Panc1 (cell line): Measurements from ENCODE around the gene KCNC4. TPM values are rescaled to one million over a fixed set of nuclear protein-coding genes. Genes with fewer than 3 reads are reported as not detected.

Experiments used
- ATAC-seq: fragments of 200-7000 bp; cut with Tn5 transposase; 2 replicates; pipeline ENCODE4 v1.9.1; 2020; ENCODE audit warnings: mild to moderate bottlenecking, moderate library complexity
- BruUV-seq: library from RNA; stranded (reverse); fragments of 400-500 nt; replicated peaks from 2 replicates; lab custom pipeline; 2021; lab: Mats Ljungman, UMichigan
- CTCF ChIA-PET: fragments of 300-600 bp; sonication (Branson Sonifier 250); formaldehyde crosslinking; loops from one replicate; lab custom pipeline; 2022; ENCODE audit warnings: antibody characterized with exemption; lab: Charles Lee
- POLR2A ChIA-PET: fragments of 300-600 bp; sonication (Branson Sonifier 250); formaldehyde crosslinking; loops from one replicate; lab custom pipeline; 2022; ENCODE audit warnings: antibody characterized with exemption; lab: Charles Lee
- DNase-seq: peaks from one replicate; pipeline ENCODE4 v3.0.0-alpha.2; 2010; ENCODE audit warnings: low read depth, low spot score
- H3K27ac ChIP-seq: 2 replicates; pipeline ENCODE4 v1.5.1; 2011; ENCODE audit warnings: mild to moderate bottlenecking, low read length, inconsistent platforms
- H3K27me3 ChIP-seq: fragments of 200-500 bp; sonication (Bioruptor generic); 2 replicates; pipeline ENCODE4 v1.6.0; 2014; ENCODE audit warnings: low read length, inconsistent platforms; ENCODE audit not compliant: control insufficient read depth, insufficient read depth
- H3K36me3 ChIP-seq: fragments of 200-500 bp; sonication (Bioruptor generic); 2 replicates; pipeline ENCODE4 v1.5.1; 2014; ENCODE audit warnings: inconsistent platforms, mild to moderate bottlenecking, low read length, moderate library complexity; ENCODE audit not compliant: control insufficient read depth, insufficient read depth
- H3K4me1 ChIP-seq: 2 replicates; pipeline ENCODE4 v1.5.1; 2011; ENCODE audit warnings: inconsistent platforms, mild to moderate bottlenecking, low read length, moderate library complexity; ENCODE audit not compliant: control insufficient read depth, insufficient read depth
- H3K4me3 ChIP-seq, 2 experiments: 2 replicates each; pipeline ENCODE4 v1.5.1; 2011 to 2012; ENCODE audit warnings: low read depth in 2 of 2, low read length in 2 of 2, mild to moderate bottlenecking in 2 of 2, inconsistent platforms in 1 of 2, moderate library complexity in 1 of 2
- H3K9me3 ChIP-seq: fragments of 200-500 bp; sonication (Bioruptor generic); 2 replicates; pipeline ENCODE4 v1.5.1; 2014; ENCODE audit warnings: low read depth, mild to moderate bottlenecking, inconsistent platforms, low read length, moderate library complexity; ENCODE audit not compliant: control insufficient read depth, insufficient read depth
- POLR2AphosphoS5 ChIP-seq: IDR thresholded peaks from 2 replicates; pipeline ENCODE4 v1.6.1; 2012; ENCODE audit warnings: mild to moderate bottlenecking, low read depth, low read length, moderate library complexity
- REST ChIP-seq, 2 experiments: IDR thresholded peaks; 2 replicates each; pipeline ENCODE4 v1.6.1; 2011 to 2012; ENCODE audit warnings: low read depth in 2 of 2, control low read depth in 1 of 2, low read length in 1 of 2, mild to moderate bottlenecking in 1 of 2, moderate library complexity in 1 of 2; ENCODE audit not compliant: insufficient read depth in 1 of 2
- SIN3A ChIP-seq: IDR thresholded peaks from 2 replicates; pipeline ENCODE4 v1.6.1; 2012; ENCODE audit warnings: low read depth, mild to moderate bottlenecking, low read length, moderate library complexity, borderline replicate concordance; ENCODE audit not compliant: insufficient read depth
- TCF7L2 ChIP-seq: IDR thresholded peaks from 2 replicates; pipeline ENCODE4 v1.6.1; 2011; ENCODE audit warnings: mild to moderate bottlenecking, low read depth, low read length, inconsistent platforms
- in situ Hi-C: cut with HindIII; loops from 2 replicates; pipeline ENCODE4 v1.10.0; 2016; ENCODE audit warnings: low sequenced_read_pairs, low pct_unique_long_range_greater_than_20kb
- intact Hi-C: fragments of 100-400 bp; cut with micrococcal nuclease; formaldehyde crosslinking; loops from one replicate; pipeline ENCODE4 v1.10.0; 2022; ENCODE audit not compliant: unreplicated experiment
- total RNA-seq: library from RNA; stranded (reverse); gene quantifications from one replicate; pipeline ENCODE4 v1.2.1, GENCODE V29; 2021; ENCODE audit not compliant: unreplicated experiment
- TF ChIP-seq, protein P1 (sequence below): fragments of 450-650 bp; IDR thresholded peaks from 2 replicates; pipeline ENCODE4 v1.5.1; 2017; ENCODE audit warnings: mild to moderate bottlenecking

The KCNC4 gene
- total RNA-seq, 1 experiment from 2014 or later, result 15.4 TPM

DNA sequence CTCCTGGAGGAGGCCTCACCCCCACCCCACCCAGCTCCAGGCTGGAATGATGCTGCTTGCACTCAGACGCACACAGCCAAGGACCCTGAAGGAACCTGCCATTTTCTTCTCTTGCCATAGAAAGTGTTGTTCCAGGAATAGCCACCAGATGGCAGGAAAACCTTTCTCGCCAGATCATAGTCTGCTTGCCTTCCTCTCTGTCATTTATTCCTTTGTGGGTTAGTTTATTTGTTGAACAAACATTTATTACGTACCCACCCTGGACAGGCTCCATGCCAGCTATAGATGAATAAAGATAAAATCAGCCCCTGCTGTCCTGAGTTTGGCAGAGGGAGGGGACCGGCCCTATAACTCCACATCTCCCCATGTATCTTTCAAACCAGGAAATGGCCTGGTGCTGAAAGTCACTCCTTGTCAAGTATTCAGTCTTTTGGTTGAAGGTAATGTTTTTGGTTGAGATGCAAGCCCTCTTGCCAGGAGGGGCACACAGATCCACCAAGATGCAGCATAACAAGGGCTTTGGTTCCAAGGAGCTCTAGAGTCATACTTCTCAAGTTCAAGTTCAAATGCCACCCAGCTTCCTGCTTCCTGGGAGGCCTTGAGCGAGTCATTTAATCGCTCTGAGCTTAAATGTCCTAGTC lies 7.0 kb upstream of the KCNC4 start:
- peak; percentile 69 for ATAC-seq
- ChIA-PET POLR2A (interaction anchor here (0.6 kb wide), 1 partner anchor 110 kb away, joined by 3 read pairs; no protein-coding TSS in a partner anchor), CTCF (interaction anchor here (1.3 to 1.7 kb wide), 3 partner anchors 110 to 293 kb away, joined by 3 to 11 read pairs (median 7); no protein-coding TSS in a partner anchor)
- Histone ChIP-seq H3K9me3 (no peaks in the 10 kb centered on the region), H3K36me3 (no peaks in the 10 kb centered on the region), H3K27ac (no peak overlapping the region), H3K27me3 (no peaks in the 10 kb centered on the region), H3K4me3 (no peak overlapping the region), H3K4me1 (peaks cover 4% of the 10 kb centered on the region; the same call in 1 of the 2 replicates)
- in situ Hi-C loops (no loop called here), intact Hi-C loops (no loop called here)
- no peak for DNase-seq
- no peak for TF ChIP-seq TCF7L2
- TF ChIP-seq REST (IDR thresholded peaks at IDR 0.05; ENCODE audit: insufficient read depth in 1 of 2, low read depth in 2 of 2, low read length in 1 of 2), result no peak
- TF ChIP-seq, protein P1, sequence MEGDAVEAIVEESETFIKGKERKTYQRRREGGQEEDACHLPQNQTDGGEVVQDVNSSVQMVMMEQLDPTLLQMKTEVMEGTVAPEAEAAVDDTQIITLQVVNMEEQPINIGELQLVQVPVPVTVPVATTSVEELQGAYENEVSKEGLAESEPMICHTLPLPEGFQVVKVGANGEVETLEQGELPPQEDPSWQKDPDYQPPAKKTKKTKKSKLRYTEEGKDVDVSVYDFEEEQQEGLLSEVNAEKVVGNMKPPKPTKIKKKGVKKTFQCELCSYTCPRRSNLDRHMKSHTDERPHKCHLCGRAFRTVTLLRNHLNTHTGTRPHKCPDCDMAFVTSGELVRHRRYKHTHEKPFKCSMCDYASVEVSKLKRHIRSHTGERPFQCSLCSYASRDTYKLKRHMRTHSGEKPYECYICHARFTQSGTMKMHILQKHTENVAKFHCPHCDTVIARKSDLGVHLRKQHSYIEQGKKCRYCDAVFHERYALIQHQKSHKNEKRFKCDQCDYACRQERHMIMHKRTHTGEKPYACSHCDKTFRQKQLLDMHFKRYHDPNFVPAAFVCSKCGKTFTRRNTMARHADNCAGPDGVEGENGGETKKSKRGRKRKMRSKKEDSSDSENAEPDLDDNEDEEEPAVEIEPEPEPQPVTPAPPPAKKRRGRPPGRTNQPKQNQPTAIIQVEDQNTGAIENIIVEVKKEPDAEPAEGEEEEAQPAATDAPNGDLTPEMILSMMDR, result peak; percentile 84
- BruUV-seq, result no TSS peak

DNA sequence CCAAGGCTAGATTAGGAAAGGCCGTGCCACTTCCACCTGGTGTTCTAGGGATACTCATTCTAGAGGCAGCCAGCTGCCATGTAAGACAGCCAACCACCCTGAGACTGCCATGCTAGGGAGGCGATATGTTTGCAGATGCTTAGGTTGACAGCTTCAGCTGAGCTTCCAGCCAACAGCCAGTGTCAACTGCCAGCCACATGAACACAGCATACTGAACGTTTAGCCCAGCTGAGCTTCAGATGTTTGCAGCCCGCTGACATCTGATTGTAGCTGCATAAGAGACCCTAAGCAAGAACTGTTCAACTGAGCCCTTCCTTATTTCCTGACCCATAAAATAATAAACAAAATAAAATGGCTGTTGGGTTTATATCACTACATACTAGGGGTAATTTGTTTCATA lies 5.0 kb upstream of the KCNC4 start:
- ChIA-PET CTCF (no interaction called here), POLR2A (no interaction called here)
- no TSS peak for BruUV-seq
- H3K27ac ChIP-seq, result no peak overlapping the region
- intact Hi-C loops (no loop called here), in situ Hi-C loops (no loop called here)
- no peaks in the 10 kb centered on the region for H3K27me3 ChIP-seq
- no peaks in the 10 kb centered on the region for H3K36me3 ChIP-seq
- no peak for DNase-seq
- TF ChIP-seq, protein P1, result no peak
- no peak for TF ChIP-seq REST (IDR thresholded peaks at IDR 0.05; ENCODE audit: insufficient read depth in 1 of 2, low read depth in 2 of 2, low read length in 1 of 2)
- TF ChIP-seq SIN3A, result no peak
- no peak for TF ChIP-seq POLR2AphosphoS5
- TF ChIP-seq TCF7L2, result no peak
- H3K4me3 ChIP-seq, result no peak overlapping the region
- H3K4me1 ChIP-seq, result peaks cover 11% of the 10 kb centered on the region
- H3K9me3 ChIP-seq, result no peaks in the 10 kb centered on the region
- no peak for ATAC-seq
